ENCODE data around the gene PLCB4.

PLCB4 gene

GRCh38 chr20:9408422-9409300, 339.8 kb downstream of the PLCB4 start:
- TF ChIP-seq CTCF (IDR thresholded peaks at IDR 0.05; ENCODE audit: low read depth, low read length): no peak
- no peak overlapping the region for H3K4me3 ChIP-seq (ENCODE audit: low read depth, low read length)

GRCh38 chr20:9409352-9409751, 340.5 kb downstream of the PLCB4 start:
- no peak for TF ChIP-seq CTCF (IDR thresholded peaks at IDR 0.05; ENCODE audit: low read depth, low read length)
- H3K4me3 ChIP-seq (ENCODE audit: low read depth, low read length): no peak overlapping the region

GRCh38 chr20:9409981-9410380, 341.1 kb downstream of the PLCB4 start:
- no peak for TF ChIP-seq CTCF (IDR thresholded peaks at IDR 0.05; ENCODE audit: low read depth, low read length)

GRCh38 chr20:9411833-9412232, 342.9 kb downstream of the PLCB4 start:
- no peak overlapping the region for H3K4me3 ChIP-seq (ENCODE audit: low read depth, low read length)
- TF ChIP-seq CTCF (IDR thresholded peaks at IDR 0.05; ENCODE audit: low read depth, low read length): no peak

More at GRCh38 chr20:9409981-9410380, 341.1 kb downstream of the PLCB4 start:
- no peak overlapping the region for H3K4me3 ChIP-seq (ENCODE audit: low read depth, low read length)

- no peak overlapping the region for H3K4me3 ChIP-seq (ENCODE audit: low read depth, low read length)
- no peak for TF ChIP-seq CTCF (IDR thresholded peaks at IDR 0.05; ENCODE audit: low read depth, low read length)
These were observed 343.4 kb downstream of the PLCB4 start for GRCh38 chr20:9412309-9412708.

GRCh38 chr20:9413001-9413400, 344.1 kb downstream of the PLCB4 start:
- no peak overlapping the region for H3K4me3 ChIP-seq (ENCODE audit: low read depth, low read length)
- TF ChIP-seq CTCF (IDR thresholded peaks at IDR 0.05; ENCODE audit: low read depth, low read length): no peak

- no peak for TF ChIP-seq CTCF (IDR thresholded peaks at IDR 0.05; ENCODE audit: low read depth, low read length)
- no peak overlapping the region for H3K4me3 ChIP-seq (ENCODE audit: low read depth, low read length)
These were observed 346.5 kb downstream of the PLCB4 start for GRCh38 chr20:9415426-9415825.
